Panc1 (cell line): Measurements from ENCODE around the gene LPIN3. TPM values are rescaled to one million over a fixed set of nuclear protein-coding genes. Genes with fewer than 3 reads are reported as not detected.

ENCODE experiments used
- total RNA-seq: library from RNA; stranded (reverse); gene quantifications from one replicate; pipeline ENCODE4 v1.2.1, GENCODE V29; 2021; ENCODE audit not compliant: unreplicated experiment

LPIN3 gene
- total RNA-seq, 1 experiment from 2014 or later, result 21.0 TPM

Other genes with a start within 250 kb of the LPIN3 start
- gene PLCG1, start 203.3 kb upstream of the LPIN3 start, total RNA-seq, result 159 TPM
- gene ZHX3, start 23.1 kb upstream of the LPIN3 start, total RNA-seq, result 19.8 TPM
- gene EMILIN3, start 26.0 kb downstream of the LPIN3 start, total RNA-seq, result 0.54 TPM